RWPE2 (cell line): ENCODE measurements around the gene BRDT.

Experiments used
- ATAC-seq: fragments of 200-7000 bp; cut with Tn5 transposase; 3 replicates; pipeline ENCODE4 v1.9.1; 2021; ENCODE audit warnings: low read depth
- DNase-seq: peaks from one replicate; pipeline ENCODE4 v3.0.0-alpha.2; 2020; ENCODE audit warnings: low spot score
- H3K27ac ChIP-seq: fragments of 450-650 bp; 2 replicates; pipeline ENCODE4 v1.5.1; 2017; ENCODE audit warnings: mild to moderate bottlenecking; ENCODE audit not compliant: poor library complexity, severe bottlenecking
- H3K27me3 ChIP-seq: fragments of 250-450 bp; sonication (Bioruptor Pico); 2 replicates; pipeline ENCODE4 v1.5.1; 2021; ENCODE audit warnings: mild to moderate bottlenecking, moderate library complexity; ENCODE audit not compliant: insufficient read depth, poor library complexity, severe bottlenecking
- H3K36me3 ChIP-seq: fragments of 250-450 bp; sonication (Bioruptor Pico); 2 replicates; pipeline ENCODE4 v1.5.1; 2020; ENCODE audit warnings: low read depth, mild to moderate bottlenecking, moderate library complexity
- H3K4me1 ChIP-seq: fragments of 250-450 bp; sonication (Bioruptor Pico); 2 replicates; pipeline ENCODE4 v1.5.1; 2021; ENCODE audit warnings: mild to moderate bottlenecking, moderate library complexity; ENCODE audit not compliant: insufficient read depth, poor library complexity, severe bottlenecking
- H3K4me3 ChIP-seq: fragments of 250-450 bp; sonication (Bioruptor Pico); 2 replicates; pipeline ENCODE4 v1.5.1; 2021; ENCODE audit warnings: mild to moderate bottlenecking, moderate library complexity; ENCODE audit not compliant: severe bottlenecking
- H3K9me3 ChIP-seq: fragments of 250-450 bp; sonication (Bioruptor Pico); 2 replicates; pipeline ENCODE4 v1.5.1; 2021; ENCODE audit warnings: mild to moderate bottlenecking, moderate library complexity; ENCODE audit not compliant: severe bottlenecking
- TF ChIP-seq, protein P1 (sequence below): fragments of 450-650 bp; IDR thresholded peaks from one replicate; pipeline ENCODE4 v1.5.1; 2017; ENCODE audit warnings: mild to moderate bottlenecking, moderate library complexity; ENCODE audit not compliant: poor library complexity, severe bottlenecking

Gene BRDT

DNA sequence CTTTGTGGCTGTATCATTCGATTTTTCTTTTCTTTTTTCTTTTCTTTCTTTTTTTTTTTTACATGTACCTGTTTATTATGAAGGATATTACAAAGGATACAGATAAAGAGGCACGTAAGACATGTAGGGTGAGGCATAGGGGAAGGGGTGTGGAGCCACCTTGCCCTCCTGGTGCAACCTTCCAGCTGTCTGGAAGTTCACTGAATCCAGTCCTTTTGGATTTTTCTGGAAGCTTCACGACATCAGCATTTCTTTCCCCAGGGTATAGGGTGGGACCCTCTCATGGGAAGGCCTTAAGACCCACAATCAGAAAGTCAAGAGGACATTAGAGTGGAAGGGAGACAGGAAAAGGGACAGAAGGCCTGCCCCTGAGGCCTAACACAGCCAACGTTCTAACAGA is 33.2 kb upstream of the BRDT start:
- TF ChIP-seq, protein P1, sequence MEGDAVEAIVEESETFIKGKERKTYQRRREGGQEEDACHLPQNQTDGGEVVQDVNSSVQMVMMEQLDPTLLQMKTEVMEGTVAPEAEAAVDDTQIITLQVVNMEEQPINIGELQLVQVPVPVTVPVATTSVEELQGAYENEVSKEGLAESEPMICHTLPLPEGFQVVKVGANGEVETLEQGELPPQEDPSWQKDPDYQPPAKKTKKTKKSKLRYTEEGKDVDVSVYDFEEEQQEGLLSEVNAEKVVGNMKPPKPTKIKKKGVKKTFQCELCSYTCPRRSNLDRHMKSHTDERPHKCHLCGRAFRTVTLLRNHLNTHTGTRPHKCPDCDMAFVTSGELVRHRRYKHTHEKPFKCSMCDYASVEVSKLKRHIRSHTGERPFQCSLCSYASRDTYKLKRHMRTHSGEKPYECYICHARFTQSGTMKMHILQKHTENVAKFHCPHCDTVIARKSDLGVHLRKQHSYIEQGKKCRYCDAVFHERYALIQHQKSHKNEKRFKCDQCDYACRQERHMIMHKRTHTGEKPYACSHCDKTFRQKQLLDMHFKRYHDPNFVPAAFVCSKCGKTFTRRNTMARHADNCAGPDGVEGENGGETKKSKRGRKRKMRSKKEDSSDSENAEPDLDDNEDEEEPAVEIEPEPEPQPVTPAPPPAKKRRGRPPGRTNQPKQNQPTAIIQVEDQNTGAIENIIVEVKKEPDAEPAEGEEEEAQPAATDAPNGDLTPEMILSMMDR = no peak
- H3K27ac ChIP-seq = no peak overlapping the region
- no peak overlapping the region for H3K4me3 ChIP-seq
- ATAC-seq (no peak), DNase-seq (no peak)
- H3K9me3 ChIP-seq = no peaks in the 10 kb centered on the region
- H3K36me3 ChIP-seq = no peaks in the 10 kb centered on the region
- no peaks in the 10 kb centered on the region for H3K27me3 ChIP-seq
- H3K4me1 ChIP-seq = no peaks in the 10 kb centered on the region

DNA sequence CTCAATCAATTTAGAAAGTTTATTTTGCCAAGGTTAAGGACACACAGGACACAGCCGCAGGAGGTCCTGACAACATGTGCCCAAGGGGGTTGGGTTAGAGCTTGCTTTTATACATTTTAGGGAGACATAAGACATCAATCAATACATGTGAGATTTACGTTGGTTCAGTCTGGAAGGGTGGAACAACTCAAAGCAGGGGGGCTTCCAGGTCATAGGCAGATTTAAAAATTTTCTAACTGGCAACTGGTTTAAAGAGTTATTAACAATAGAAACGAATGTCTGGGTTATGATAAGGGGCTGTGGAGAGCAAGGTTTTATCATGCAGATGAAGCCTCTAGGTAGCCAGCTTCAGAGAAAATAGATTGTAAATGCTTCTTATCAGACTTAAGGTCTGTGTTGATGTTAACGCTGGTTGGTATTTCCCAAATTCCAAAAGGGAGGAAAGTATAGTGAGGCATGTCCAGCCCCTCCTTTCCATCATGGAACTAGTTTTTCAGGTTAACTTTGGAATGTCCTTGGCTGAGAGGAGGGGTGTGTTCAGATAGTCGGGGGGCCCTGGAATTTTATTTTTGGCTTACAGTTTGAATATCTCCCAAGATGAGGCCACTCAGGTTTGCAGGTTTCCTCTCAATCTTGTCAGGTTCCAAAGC is 32.3 kb upstream of the BRDT start:
- no peaks in the 10 kb centered on the region for H3K9me3 ChIP-seq
- no peak overlapping the region for H3K27ac ChIP-seq
- H3K27me3 ChIP-seq = no peaks in the 10 kb centered on the region
- no peaks in the 10 kb centered on the region for H3K4me1 ChIP-seq
- TF ChIP-seq, protein P1 = no peak
- no peak overlapping the region for H3K4me3 ChIP-seq
- ATAC-seq = no peak
- DNase-seq = no peak
- no peaks in the 10 kb centered on the region for H3K36me3 ChIP-seq

DNA sequence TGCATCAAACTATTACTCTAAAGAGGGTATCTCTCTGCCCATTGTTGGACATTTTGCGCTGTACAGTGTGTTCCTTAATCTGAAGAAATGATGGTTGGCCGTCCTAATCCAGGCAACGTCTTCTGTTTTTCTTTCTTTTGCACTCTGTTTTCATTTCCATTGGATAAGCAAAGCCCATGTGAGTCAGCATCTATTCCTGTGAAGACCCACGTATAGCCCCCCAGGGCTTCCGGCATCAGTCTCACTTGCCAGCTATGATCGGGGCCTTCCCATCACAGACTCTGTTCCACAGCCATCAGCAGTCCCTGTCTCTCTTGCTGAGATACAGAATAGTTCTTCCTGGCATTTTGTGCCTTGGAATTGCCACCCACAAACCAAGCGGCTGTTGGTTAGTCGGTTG is 29.2 kb upstream of the BRDT start:
- Histone ChIP-seq H3K27ac (no peak overlapping the region), H3K4me1 (peaks cover 7% of the 10 kb centered on the region), H3K9me3 (no peaks in the 10 kb centered on the region), H3K27me3 (no peaks in the 10 kb centered on the region), H3K36me3 (no peaks in the 10 kb centered on the region), H3K4me3 (no peak overlapping the region)
- ATAC-seq (no peak), DNase-seq (no peak)
- TF ChIP-seq, protein P1 = no peak

DNA sequence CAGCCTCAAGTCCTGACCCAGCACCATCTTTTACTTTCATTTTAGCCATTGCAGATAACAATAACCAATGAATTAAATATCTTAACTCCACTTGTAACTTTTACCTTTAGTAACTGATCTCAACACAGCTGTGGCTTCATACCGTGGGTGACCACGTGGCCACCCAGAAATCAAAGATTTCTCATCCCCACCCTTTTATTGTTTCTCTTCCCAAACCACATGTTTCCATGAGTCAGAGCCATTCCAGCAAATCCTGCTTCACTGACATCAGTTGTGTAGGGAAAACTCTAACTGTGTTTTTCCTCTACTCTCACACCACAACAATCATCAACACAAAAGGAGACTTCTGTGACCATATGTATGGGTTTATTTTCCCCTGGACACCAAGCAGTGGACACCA is 25.1 kb upstream of the BRDT start:
- H3K27me3 ChIP-seq = no peaks in the 10 kb centered on the region
- TF ChIP-seq, protein P1 = no peak
- no peak for DNase-seq
- no peak overlapping the region for H3K27ac ChIP-seq
- no peaks in the 10 kb centered on the region for H3K9me3 ChIP-seq
- H3K4me1 ChIP-seq = peaks cover 7% of the 10 kb centered on the region
- no peaks in the 10 kb centered on the region for H3K36me3 ChIP-seq
- ATAC-seq = peak; percentile 73
- H3K4me3 ChIP-seq = no peak overlapping the region

DNA sequence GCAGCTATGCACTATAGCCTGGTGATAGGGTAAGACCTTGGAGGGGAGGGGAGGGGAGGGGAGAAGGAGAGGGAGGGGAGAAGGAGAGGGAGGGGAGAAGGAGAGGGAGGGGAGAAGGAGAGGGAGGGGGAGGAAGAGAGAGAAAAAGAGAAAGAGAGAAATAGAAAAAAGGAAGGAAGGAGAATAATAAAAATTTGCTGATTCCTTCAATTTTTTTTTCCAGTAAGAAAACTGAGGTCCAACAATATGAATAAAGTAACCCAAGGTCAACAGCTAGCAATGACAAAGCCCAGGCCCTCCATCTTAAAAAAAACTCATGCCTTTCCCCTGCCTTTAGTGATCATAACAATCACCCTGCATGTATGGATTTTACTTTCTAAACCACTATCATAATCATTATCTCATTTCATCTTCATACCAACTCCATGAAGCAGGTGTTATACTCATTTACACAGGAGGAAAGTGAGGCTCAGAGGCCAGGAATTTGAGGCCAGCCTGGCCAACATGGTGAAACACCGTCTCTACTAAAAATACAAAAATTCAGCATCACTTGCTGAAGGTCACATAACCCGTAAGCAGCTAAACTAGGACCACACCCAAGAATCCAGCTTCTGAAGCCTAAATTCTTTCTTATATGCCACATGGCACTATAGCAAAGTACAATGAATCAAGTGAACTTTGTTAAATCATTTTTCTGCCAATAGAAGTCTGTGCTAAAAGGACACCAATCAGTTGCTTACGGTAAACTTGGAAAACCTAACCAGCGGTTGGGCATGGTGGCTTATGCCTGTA is 23.4 kb upstream of the BRDT start:
- Histone ChIP-seq H3K36me3 (no peaks in the 10 kb centered on the region), H3K9me3 (no peaks in the 10 kb centered on the region), H3K27ac (no peak overlapping the region), H3K4me3 (no peak overlapping the region), H3K27me3 (no peaks in the 10 kb centered on the region), H3K4me1 (peaks cover 7% of the 10 kb centered on the region)
- ATAC-seq = no peak
- TF ChIP-seq, protein P1 = no peak
- no peak for DNase-seq
